Calu3 (cell line): ENCODE data around the gene UST. TPM values are rescaled to one million over a fixed set of nuclear protein-coding genes. Genes with fewer than 3 reads are reported as not detected.

Experiments used
- BruUV-seq: library from RNA; stranded (reverse); fragments of 400-500 nt; replicated peaks from 2 replicates; lab custom pipeline; 2021; lab: Mats Ljungman, UMichigan
- CTCF ChIA-PET: fragments of 300-600 bp; sonication (Branson Sonifier 250); formaldehyde crosslinking; loops from one replicate; lab custom pipeline; 2022; ENCODE audit warnings: antibody characterized with exemption; lab: Charles Lee
- DNase-seq: peaks from one replicate; pipeline ENCODE4 v3.0.0; 2022
- H3K27ac Mint-ChIP-seq: one replicate; pipeline ENCODE4 v1.8.0; 2022; ENCODE audit warnings: mixed read lengths; ENCODE audit not compliant: unreplicated experiment
- H3K27me3 Mint-ChIP-seq: one replicate; pipeline ENCODE4 v1.8.0; 2022; ENCODE audit warnings: mixed read lengths; ENCODE audit not compliant: unreplicated experiment
- H3K36me3 Mint-ChIP-seq: one replicate; pipeline ENCODE4 v1.8.0; 2022; ENCODE audit warnings: mild to moderate bottlenecking, moderate library complexity, mixed read lengths; ENCODE audit not compliant: insufficient read depth, unreplicated experiment
- H3K4me1 Mint-ChIP-seq: one replicate; pipeline ENCODE4 v1.8.0; 2022; ENCODE audit warnings: mild to moderate bottlenecking, low read depth, mixed read lengths; ENCODE audit not compliant: unreplicated experiment
- H3K4me3 Mint-ChIP-seq: one replicate; pipeline ENCODE4 v1.8.0; 2022; ENCODE audit warnings: mild to moderate bottlenecking, low read depth, moderate library complexity, mixed read lengths; ENCODE audit not compliant: unreplicated experiment
- H3K9me3 Mint-ChIP-seq: one replicate; pipeline ENCODE4 v1.8.0; 2022; ENCODE audit warnings: low read depth, mixed read lengths; ENCODE audit not compliant: unreplicated experiment
- CTCF ChIP-seq: fragments of 200-600 bp; IDR thresholded peaks from one replicate; pipeline ENCODE4 v1.8.0; 2022; ENCODE audit warnings: antibody characterized with exemption; ENCODE audit not compliant: unreplicated experiment
- intact Hi-C: fragments of 100-400 bp; cut with micrococcal nuclease; formaldehyde crosslinking; loops from one replicate; pipeline ENCODE4 v1.10.0; 2022; ENCODE audit not compliant: unreplicated experiment
- total RNA-seq: library from RNA; stranded (reverse); gene quantifications from 2 replicates; pipeline ENCODE4 v1.2.3, GENCODE V29; 2022

The UST gene
- total RNA-seq, 1 experiment from 2014 or later = 2.4 TPM

- Mint-ChIP-seq H3K27me3 (no peaks in the 10 kb centered on the region), H3K4me1 (no peaks in the 10 kb centered on the region), H3K4me3 (no peak overlapping the region), H3K27ac (no peak overlapping the region), H3K36me3 (no peaks in the 10 kb centered on the region), H3K9me3 (no peaks in the 10 kb centered on the region)
- no TSS peak for BruUV-seq
- intact Hi-C loops = no loop called here
- CTCF ChIA-PET = no interaction called here
- TF ChIP-seq CTCF = no peak
- no peak for DNase-seq
Measured at GRCh38 chr6:148824960-148825359, 78.1 kb downstream of the UST start.

- H3K36me3 Mint-ChIP-seq = no peaks in the 10 kb centered on the region
- BruUV-seq = no TSS peak
- no peak for DNase-seq
- no peak overlapping the region for H3K27ac Mint-ChIP-seq
- intact Hi-C loops = no loop called here
- no peaks in the 10 kb centered on the region for H3K4me1 Mint-ChIP-seq
- H3K27me3 Mint-ChIP-seq = no peaks in the 10 kb centered on the region
- TF ChIP-seq CTCF = no peak
- no peak overlapping the region for H3K4me3 Mint-ChIP-seq
- CTCF ChIA-PET = no interaction called here
- H3K9me3 Mint-ChIP-seq = no peaks in the 10 kb centered on the region
Measured at GRCh38 chr6:148825492-148825891, 78.7 kb downstream of the UST start.

GRCh38 chr6:148827416-148828045 is 80.7 kb downstream of the UST start:
- H3K4me3 Mint-ChIP-seq = no peak overlapping the region
- no peaks in the 10 kb centered on the region for H3K27me3 Mint-ChIP-seq
- no peak for DNase-seq
- H3K4me1 Mint-ChIP-seq = no peaks in the 10 kb centered on the region
- H3K36me3 Mint-ChIP-seq = no peaks in the 10 kb centered on the region
- CTCF ChIA-PET = no interaction called here
- BruUV-seq = no TSS peak
- no peak for TF ChIP-seq CTCF
- H3K9me3 Mint-ChIP-seq = no peaks in the 10 kb centered on the region
- intact Hi-C loops = no loop called here
- no peak overlapping the region for H3K27ac Mint-ChIP-seq

GRCh38 chr6:148828047-148828446 is 81.2 kb downstream of the UST start:
- no peak for DNase-seq
- H3K27ac Mint-ChIP-seq = no peak overlapping the region
- no TSS peak for BruUV-seq
- TF ChIP-seq CTCF = no peak
- no peaks in the 10 kb centered on the region for H3K36me3 Mint-ChIP-seq
- no peak overlapping the region for H3K4me3 Mint-ChIP-seq
- H3K9me3 Mint-ChIP-seq = no peaks in the 10 kb centered on the region
- intact Hi-C loops = no loop called here
- CTCF ChIA-PET = no interaction called here
- no peaks in the 10 kb centered on the region for H3K4me1 Mint-ChIP-seq
- no peaks in the 10 kb centered on the region for H3K27me3 Mint-ChIP-seq
